Measurements from ENCODE around the gene AMFR.

The AMFR gene

DNA sequence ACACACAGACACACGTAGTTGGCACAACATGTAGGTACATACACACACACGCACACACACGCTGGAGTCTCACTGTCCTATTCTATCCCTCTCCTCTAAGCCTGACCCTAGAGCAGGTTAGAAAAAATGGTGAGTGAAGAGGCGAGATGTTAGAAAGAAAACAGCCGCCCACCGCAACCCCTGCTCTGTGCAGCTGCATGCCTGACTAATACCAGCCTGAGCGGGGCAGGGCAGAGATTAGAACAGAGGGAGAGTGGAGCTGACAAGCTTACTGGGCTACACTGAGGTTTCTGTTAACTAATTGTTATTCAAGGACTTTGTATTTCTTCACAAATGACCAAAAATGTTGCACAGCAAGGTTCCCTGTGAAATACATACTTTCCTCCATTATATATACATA is 59.8 kb downstream of the AMFR start (continued):
- TF ChIP-seq, protein P1, sequence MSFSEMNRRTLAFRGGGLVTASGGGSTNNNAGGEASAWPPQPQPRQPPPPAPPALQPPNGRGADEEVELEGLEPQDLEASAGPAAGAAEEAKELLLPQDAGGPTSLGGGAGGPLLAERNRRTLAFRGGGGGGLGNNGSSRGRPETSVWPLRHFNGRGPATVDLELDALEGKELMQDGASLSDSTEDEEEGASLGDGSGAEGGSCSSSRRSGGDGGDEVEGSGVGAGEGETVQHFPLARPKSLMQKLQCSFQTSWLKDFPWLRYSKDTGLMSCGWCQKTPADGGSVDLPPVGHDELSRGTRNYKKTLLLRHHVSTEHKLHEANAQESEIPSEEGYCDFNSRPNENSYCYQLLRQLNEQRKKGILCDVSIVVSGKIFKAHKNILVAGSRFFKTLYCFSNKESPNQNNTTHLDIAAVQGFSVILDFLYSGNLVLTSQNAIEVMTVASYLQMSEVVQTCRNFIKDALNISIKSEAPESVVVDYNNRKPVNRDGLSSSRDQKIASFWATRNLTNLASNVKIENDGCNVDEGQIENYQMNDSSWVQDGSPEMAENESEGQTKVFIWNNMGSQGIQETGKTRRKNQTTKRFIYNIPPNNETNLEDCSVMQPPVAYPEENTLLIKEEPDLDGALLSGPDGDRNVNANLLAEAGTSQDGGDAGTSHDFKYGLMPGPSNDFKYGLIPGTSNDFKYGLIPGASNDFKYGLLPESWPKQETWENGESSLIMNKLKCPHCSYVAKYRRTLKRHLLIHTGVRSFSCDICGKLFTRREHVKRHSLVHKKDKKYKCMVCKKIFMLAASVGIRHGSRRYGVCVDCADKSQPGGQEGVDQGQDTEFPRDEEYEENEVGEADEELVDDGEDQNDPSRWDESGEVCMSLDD (tag by site-specific recombination; IDR thresholded peaks at IDR 0.05), result no peak
- TF ChIP-seq ZNF501 (tag by site-specific recombination; IDR thresholded peaks at IDR 0.05), result no peak
- TF ChIP-seq, protein P2, sequence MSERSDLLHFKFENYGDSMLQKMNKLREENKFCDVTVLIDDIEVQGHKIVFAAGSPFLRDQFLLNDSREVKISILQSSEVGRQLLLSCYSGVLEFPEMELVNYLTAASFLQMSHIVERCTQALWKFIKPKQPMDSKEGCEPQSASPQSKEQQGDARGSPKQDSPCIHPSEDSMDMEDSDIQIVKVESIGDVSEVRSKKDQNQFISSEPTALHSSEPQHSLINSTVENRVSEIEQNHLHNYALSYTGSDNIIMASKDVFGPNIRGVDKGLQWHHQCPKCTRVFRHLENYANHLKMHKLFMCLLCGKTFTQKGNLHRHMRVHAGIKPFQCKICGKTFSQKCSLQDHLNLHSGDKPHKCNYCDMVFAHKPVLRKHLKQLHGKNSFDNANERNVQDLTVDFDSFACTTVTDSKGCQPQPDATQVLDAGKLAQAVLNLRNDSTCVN (tag by site-specific recombination; optimal IDR thresholded peaks at IDR 0.05), result no peak
- no peak for TF ChIP-seq ZNF221 (tag by site-specific recombination; IDR thresholded peaks at IDR 0.05; ENCODE audit: borderline replicate concordance)
- TF ChIP-seq ZNF350 (tag by site-specific recombination; IDR thresholded peaks at IDR 0.05), result no peak
- TF ChIP-seq ZNF610 (tag by site-specific recombination; IDR thresholded peaks at IDR 0.05; ENCODE audit: borderline replicate concordance), result no peak
- TF ChIP-seq ZNF169 (tag by site-specific recombination; IDR thresholded peaks at IDR 0.05), result no peak

DNA sequence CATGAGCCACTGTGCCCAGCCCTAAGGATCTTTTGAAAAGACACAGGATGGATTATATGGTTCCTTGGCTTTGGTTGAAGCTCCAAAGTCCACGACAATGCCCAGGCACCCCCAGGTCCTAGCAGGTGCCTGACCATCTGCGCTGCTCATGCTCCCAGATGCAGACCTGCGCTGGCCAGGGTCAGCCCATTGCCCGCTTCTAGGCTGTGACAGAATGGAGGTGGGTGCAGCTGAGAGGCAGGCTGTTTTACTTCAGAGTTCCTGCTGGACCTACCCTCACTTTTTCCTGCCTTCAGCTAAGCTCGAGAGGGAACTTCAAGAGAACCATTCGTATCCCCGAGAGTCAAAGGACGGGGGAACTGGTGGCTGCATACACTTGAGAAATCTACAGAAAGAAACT is 60.5 kb downstream of the AMFR start:
- TF ChIP-seq, protein P3, sequence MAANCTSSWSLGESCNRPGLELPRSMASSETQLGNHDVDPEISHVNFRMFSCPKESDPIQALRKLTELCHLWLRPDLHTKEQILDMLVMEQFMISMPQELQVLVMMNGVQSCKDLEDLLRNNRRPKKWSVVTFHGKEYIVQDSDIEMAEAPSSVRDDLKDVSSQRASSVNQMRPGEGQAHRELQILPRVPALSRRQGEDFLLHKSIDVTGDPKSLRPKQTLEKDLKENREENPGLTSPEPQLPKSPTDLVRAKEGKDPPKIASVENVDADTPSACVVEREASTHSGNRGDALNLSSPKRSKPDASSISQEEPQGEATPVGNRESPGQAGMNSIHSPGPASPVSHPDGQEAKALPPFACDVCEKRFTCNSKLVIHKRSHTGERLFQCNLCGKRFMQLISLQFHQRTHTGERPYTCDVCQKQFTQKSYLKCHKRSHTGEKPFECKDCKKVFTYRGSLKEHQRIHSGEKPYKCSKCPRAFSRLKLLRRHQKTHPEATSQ (tag by site-specific recombination; IDR thresholded peaks at IDR 0.05), result no peak
- TF ChIP-seq HOXD13 (CRISPR knock-in tag; IDR thresholded peaks at IDR 0.05; ENCODE audit: borderline replicate concordance), result no peak
- Histone ChIP-seq H3K9me3 (ENCODE audit: control insufficient read depth, insufficient read depth, low read depth, low read length) (no peaks in the 10 kb centered on the region), H3K27ac (ENCODE audit: extremely low read depth, low read depth, low read length) (no peak overlapping the region), H3K36me3 (ENCODE audit: control insufficient read depth in 2 of 2, insufficient read depth in 1 of 2, low read length in 2 of 2) (peaks cover 0 to 87% of the 10 kb centered on the region in 2 experiments), H3K4me1 (ENCODE audit: control insufficient read depth, insufficient read depth, low read length) (no peaks in the 10 kb centered on the region), H3K4me3 (ENCODE audit: low read depth, low read length) (no peak overlapping the region)
- ChIA-PET POLR2A (no interaction called here), CTCF (no interaction called here)

DNA sequence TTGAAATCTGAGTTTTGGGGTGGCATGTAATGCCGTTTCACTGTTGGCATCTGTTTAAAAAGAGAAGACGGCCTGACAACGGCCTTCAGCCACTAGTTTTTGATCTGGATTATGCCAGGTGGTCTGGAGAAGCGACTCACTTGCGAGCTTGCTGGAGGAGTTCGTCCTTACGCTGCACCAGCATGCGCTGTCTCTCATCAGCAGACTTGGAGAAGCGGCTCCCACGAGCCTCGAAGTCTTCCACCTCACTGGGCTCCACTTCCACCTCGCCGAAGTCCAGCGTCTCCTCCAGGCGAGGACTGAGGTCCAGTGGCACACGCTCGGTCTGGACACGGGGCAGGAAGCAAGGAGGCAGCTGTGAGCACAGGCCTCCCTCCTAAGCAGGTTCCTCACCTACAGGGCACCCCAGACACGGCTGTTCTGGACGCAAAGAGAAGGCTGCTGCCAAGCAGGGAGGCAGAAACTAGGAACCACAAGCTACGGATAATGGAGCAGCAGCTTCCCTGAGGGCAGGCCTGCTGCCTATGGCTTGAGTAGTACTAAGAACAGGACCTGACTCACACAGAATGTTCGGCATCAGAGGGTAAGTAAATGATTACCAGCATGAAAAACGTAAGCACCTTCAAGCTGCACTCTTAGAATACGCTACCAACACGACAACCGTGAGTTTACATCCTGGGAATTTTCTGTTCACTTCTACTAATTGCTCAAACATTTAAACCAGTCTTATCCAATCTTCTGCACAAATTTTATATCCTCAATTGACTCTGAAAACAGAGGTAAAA is 61.4 kb downstream of the AMFR start:
- ChIA-PET POLR2A (no interaction called here), CTCF (no interaction called here)
- no peaks in the 10 kb centered on the region for H3K4me1 ChIP-seq (ENCODE audit: control insufficient read depth, insufficient read depth, low read length)
- H3K4me3 ChIP-seq (ENCODE audit: low read depth, low read length), result no peak overlapping the region
- H3K27ac ChIP-seq (ENCODE audit: extremely low read depth, low read depth, low read length), result no peak overlapping the region
- no peaks in the 10 kb centered on the region for H3K9me3 ChIP-seq (ENCODE audit: control insufficient read depth, insufficient read depth, low read depth, low read length)
- H3K36me3 ChIP-seq (ENCODE audit: control insufficient read depth in 2 of 2, insufficient read depth in 1 of 2, low read length in 2 of 2), result peaks cover 0 to 78% of the 10 kb centered on the region in 2 experiments
- TF ChIP-seq ZNF555 (tag by site-specific recombination; conservative IDR thresholded peaks at IDR 0.05) (no peak), ZNF549 (tag by site-specific recombination; IDR thresholded peaks at IDR 0.05) (no peak), ZNF585B (tag by site-specific recombination; IDR thresholded peaks at IDR 0.05) (no peak), ZNF701 (tag by site-specific recombination; IDR thresholded peaks at IDR 0.05) (no peak), ZNF561 (tag by site-specific recombination; IDR thresholded peaks at IDR 0.05; ENCODE audit: borderline replicate concordance) (no peak), ZNF311 (tag by site-specific recombination; IDR thresholded peaks at IDR 0.05; ENCODE audit: borderline replicate concordance) (no peak), ZNF416 (tag by site-specific recombination; IDR thresholded peaks at IDR 0.05) (no peak), ZNF626 (tag by site-specific recombination; IDR thresholded peaks at IDR 0.05) (no peak), ZBTB1 (tag by site-specific recombination; IDR thresholded peaks at IDR 0.05) (no peak), ZNF777 (tag by site-specific recombination; IDR thresholded peaks at IDR 0.05; ENCODE audit: borderline replicate concordance) (no peak), ZNF37A (tag by site-specific recombination; IDR thresholded peaks at IDR 0.05) (no peak), ZNF274 (IDR thresholded peaks at IDR 0.05; ENCODE audit: low read length) (no peak), ZNF274 (tag by site-specific recombination; IDR thresholded peaks at IDR 0.05; ENCODE audit: borderline replicate concordance) (no peak), ZNF529 (tag by site-specific recombination; IDR thresholded peaks at IDR 0.05; ENCODE audit: insufficient replicate concordance) (no peak), ZNF394 (tag by site-specific recombination; IDR thresholded peaks at IDR 0.05; ENCODE audit: borderline replicate concordance) (no peak), ZNF621 (tag by site-specific recombination; IDR thresholded peaks at IDR 0.05) (no peak)
- TF ChIP-seq, protein P4, sequence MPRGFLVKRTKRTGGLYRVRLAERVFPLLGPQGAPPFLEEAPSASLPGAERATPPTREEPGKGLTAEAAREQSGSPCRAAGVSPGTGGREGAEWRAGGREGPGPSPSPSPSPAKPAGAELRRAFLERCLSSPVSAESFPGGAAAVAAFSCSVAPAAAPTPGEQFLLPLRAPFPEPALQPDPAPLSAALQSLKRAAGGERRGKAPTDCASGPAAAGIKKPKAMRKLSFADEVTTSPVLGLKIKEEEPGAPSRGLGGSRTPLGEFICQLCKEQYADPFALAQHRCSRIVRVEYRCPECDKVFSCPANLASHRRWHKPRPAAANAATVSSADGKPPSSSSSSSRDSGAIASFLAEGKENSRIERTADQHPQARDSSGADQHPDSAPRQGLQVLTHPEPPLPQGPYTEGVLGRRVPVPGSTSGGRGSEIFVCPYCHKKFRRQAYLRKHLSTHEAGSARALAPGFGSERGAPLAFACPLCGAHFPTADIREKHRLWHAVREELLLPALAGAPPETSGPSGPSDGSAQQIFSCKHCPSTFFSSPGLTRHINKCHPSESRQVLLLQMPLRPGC (tag by site-specific recombination; IDR thresholded peaks at IDR 0.05), result no peak
